ENCODE results near the gene METTL22.

The METTL22 gene

DNA sequence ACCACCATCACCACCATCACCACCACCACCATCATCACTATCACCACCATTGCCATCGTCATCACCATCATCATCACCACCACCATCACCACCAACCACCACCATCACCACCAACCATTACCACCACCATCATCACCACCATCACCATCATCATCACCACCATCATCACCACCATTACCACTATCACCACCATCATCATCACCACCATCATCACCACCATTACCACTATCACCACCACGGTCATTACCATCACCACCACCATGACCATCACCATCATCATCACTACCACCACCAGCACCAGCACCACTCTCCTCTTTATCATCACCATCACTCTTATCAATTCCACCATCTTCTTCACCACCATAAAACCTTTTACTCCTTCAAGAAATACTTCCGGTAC is 30.0 kb upstream of the METTL22 start:
- in situ Hi-C loops (cut with MboI; ENCODE audit: low sequenced_read_pairs): no loop called here

DNA sequence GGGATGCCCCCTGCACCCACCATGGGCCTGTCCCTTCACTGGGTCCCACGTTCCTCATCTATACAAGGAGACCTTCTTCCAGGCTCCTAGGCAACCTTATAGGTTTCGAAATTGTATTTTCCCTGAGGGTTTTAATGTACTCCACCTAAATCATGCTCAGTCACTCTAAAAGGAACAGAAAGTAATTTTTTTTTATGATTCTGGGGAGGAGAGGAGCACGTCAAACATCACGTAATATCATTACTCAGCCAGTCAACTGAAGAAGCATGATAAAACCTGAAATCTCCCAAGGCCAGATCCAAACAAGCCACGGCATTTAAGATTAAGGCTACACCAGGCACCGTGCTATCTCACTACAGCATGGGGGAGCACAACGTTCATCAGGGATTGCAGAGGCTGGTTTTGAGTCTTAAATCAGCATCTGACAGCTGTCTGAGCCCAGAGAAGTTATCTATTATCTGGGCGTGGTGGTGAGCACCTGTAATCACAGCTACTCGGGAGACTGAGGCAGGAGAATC is 27.3 kb upstream of the METTL22 start:
- in situ Hi-C loops (cut with MboI; ENCODE audit: low sequenced_read_pairs): no loop called here

DNA sequence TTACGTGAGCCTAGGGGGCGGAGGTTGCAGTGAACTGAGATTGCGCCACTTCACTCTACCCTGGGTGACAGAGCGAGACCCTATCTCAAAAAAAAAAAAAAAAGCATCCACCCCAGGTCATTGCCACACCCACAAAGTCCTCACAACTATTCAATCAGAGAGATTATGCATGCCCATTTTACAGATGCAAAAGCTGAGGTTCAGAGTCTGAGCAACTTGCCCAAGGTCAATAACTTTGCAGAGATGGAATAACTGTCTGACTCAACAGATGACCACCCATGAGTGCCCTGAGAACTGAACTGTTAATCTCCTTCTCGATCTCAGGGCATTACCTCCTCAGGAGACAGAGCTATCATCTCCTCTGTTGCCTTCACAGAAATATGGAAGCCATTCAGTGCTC is 25.7 kb upstream of the METTL22 start:
- in situ Hi-C loops (cut with MboI; ENCODE audit: low sequenced_read_pairs): no loop called here

DNA sequence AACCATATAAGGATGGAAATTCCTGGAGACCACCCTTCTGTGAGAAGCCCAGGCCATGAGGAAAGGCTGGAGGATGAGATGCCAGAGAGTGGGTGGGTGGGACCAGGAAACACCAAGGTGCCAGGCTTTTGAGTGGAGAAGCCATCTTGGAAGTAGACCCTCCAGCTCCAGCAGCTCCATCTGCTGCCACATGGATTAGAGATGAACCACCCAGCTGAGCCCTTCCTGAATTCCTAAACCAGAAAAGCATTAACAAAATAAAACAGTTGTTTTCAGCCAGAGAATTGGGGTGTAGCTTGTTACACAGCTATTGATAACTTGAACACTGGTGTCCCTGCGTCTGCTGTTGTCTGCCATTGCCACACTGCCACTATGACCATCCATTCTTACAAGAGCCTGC is 24.9 kb upstream of the METTL22 start:
- in situ Hi-C loops (cut with MboI; ENCODE audit: low sequenced_read_pairs): no loop called here

DNA sequence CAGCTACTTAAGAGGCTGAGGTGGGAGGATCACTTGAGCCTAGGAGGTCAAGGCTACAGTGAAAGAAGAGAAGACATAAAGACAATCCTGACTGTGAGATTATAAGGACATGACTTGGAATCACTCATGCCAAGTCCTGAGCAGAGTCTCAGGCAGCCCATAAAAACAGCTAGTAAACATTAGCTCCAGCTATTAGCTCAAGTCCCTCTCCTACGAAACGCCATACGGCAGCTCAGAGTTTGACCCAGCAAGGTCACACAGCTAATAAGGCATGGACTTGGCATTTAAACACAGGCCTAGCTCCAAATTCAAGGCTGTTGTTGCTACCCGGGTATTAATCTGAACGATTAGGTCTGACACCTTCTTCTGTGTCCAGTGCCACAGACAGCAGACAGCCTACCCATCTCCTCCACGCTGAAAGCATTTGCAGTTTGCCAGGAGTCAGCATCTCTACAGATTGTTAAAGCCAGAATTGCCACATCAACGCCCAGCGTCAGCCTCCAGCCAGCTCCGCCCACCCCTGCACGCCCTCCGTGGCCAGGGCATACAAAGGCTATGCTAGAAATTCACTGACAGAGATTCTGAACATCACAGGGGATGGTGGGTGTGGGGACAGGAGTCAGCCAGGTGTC is 21.2 kb upstream of the METTL22 start:
- in situ Hi-C loops (cut with MboI; ENCODE audit: low sequenced_read_pairs): no loop called here

DNA sequence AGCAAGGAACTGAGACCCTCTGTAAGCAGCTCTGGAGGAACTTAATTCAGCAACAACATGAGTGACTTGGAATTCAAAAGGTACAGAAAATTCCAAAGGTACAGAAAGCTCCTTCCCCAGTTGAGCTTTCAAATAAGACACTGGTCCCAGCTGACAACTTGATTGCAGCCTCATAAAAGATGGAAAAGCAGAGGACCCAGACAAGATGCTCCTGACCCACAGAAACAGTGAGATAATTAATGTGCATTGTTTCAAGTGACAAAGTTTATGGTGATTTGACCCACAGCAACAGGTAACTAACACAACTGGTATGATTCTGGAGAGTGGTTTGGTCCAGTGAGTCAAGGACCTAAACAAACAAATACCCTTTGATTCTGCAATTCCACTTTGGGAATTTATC is 15.9 kb upstream of the METTL22 start:
- in situ Hi-C loops (cut with MboI; ENCODE audit: low sequenced_read_pairs): no loop called here

DNA sequence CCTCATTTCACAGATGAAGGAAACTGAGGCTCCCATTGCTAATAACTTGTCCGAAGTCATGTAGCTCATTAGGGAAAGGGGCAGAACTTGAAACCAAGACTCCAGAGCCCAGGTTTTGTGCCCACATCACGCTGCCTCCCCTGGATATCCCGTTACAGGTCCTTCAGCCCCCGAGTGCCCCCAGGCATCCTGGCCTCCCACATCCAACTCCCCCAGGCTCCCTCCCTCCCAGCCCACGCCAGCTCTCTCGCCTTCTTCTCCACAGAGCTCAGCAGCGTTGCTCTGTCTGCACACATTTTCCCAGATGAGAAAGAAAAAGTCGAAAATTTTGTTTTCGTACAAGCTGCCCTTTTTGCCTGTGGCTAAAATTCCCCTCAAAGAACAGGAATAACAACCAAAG is 14.3 kb upstream of the METTL22 start:
- in situ Hi-C loops (cut with MboI; ENCODE audit: low sequenced_read_pairs): no loop called here

DNA sequence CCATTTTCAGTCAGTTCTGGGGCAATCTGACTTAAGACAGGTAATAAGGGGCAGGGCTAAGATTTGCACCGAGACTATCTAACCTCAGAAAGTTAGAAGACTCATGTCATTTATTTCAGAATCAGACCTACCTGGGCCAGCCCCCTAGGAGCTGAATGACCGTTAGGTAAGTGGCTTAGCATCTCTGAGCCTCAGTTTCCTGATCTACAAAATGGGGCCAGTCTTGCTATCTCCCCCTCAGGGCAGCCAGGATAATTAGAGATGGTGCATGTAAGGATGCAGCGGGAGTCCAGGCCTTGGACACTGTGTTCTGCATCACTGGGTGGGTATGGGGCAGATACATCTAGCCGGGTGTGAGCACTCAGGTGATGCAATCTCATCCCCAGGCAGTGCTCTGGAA is 10.4 kb upstream of the METTL22 start:
- in situ Hi-C loops (cut with MboI; ENCODE audit: low sequenced_read_pairs): no loop called here

DNA sequence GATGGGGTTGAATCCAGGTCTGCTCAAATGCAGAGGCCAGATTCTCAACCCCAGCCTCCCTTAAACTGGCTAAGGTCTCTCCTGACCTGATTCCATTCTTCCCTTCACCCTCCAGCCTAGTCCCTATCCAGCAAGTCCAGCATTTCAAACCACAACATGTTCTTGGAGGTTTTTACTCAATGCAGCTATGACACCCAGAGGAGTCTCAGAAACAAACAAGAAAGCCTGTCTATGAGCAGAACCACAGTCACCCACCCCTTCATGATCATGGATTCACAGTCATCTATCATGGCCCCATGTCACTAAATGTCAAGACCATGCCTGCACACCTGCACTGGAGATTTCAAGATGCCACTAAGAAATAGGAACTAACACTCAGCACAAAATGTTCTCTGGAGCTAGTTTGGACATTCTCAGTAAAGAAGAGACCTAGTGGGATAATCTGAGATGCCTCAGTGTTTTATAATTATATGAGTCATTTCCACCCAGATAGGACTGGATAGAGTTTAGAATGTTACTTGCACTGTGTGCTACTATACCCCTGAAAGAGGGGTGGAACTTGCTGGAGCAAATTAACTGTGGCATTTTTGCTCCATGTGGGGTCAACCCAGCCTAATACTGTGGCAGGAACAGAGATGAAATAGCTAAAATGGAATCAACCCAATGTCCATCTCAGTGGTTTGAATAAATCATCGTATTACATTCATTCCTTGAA is 9.5 kb upstream of the METTL22 start:
- in situ Hi-C loops (cut with MboI; ENCODE audit: low sequenced_read_pairs): no loop called here

DNA sequence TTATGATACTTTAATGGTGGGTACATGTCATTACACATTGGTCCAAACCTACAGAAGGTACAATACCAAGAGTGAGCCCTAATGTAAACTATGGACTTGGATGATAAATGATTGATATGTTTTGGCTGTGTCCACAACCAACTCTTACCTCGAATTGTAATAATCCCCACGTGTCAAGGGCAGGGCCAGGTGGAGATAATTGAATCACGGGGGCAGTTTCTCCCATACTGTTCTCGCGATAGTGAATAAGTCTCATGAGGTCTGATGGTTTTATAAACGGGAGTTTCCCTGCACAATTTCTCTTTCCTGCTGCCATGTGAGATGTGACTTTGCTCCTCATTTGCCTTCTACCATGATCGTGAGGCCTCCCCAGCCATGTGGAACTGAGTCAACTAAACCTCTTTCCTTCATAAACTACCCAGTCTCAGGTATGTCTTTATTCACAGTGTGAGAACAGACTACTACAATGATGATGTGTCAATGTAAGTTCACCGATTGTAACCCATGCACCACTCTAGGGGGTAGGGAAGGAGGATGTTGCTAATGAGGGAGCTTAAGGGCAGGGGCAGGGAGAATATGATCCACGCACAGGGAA is 7.0 kb upstream of the METTL22 start:
- in situ Hi-C loops (cut with MboI; ENCODE audit: low sequenced_read_pairs): no loop called here

DNA sequence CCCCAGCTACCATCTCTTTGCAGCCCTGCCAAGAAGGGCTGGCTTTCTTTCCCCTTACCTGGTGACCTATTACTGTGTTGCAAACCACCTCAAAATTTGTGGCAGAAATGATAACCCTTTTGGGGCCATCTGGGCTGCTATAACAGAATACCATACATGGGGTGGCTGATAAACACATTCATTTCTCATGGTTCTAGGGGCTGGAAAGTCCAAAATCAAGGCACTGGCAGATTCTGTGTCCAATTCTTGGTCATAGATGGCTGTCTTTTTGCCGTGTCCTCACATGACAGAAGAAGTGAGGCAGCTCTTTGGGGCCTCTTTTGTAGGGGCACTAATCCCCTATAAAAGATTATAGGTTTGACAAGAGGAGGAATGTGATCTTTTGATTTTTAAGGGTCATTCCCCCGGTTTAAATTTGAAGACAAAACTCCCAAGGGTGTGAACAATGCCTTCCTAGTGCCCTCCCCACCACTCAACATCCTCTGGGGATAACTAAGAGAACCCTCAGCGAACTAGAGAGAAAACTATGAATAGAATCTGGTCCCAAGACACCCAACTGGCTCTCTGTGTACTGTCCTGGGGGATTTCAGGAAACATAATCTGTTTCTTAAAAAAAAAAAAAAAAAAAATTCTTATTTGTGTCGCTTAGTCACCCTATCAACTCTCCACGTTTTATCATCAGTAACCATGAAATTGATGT is 1.7 kb upstream of the METTL22 start:
- in situ Hi-C loops (cut with MboI; ENCODE audit: low sequenced_read_pairs): no loop called here

DNA sequence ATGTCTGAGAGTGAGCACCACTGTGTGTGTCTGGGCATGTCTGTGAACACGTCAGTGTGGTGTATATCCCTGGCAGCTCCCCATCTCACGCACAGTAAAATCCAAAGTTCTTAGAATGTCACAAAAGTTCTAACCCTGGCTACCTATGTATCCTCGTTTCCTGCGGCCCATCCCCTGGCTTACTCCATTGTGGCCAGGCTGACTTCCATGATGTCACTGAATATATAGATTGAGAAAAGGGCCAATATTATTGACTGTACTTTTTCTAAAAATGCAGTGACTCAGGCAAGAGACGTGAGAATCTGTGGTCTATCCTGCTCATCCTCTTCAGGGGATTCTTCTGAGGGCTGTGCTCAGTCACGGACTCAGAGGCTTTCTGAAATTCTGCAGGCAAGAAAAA is 963 bp upstream of the METTL22 start:
- in situ Hi-C loops (cut with MboI; ENCODE audit: low sequenced_read_pairs): no loop called here

DNA sequence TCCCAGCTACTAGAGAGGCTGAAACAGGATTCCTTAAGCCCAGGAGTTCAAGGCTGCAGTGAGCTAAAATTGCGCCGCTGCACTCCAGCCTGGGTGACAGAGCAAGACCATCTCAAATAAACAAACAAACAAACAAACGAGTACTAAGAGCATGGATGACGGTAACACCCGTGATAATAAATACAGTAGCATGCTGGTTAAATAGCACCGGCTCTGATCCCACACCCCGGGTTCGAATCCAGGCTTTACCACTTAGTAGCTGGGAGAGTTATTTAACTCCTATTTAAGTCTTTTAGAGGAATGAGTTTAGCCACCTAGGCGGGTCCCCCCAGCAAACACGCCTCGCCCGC is 301 bp upstream of the METTL22 start:
- in situ Hi-C loops (cut with MboI; ENCODE audit: low sequenced_read_pairs): no loop called here

DNA sequence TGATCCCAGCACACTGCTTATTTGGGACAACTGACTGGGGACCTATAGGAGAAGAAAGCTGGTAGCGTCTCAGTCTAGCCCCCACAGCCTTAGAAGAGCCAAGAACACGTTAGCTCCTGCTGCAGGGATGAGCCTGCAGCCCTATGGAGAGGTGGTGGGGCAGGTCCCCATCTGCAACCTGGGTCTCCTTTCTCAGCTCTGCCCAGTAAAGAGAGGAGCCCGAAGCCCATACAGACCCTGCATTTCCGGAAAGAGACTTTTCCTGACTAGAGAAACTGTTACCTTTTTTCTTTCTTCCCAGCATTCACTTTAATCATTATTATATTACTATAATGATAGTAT is 788 bp downstream of the METTL22 start:
- in situ Hi-C loops (cut with MboI; ENCODE audit: low sequenced_read_pairs): no loop called here

DNA sequence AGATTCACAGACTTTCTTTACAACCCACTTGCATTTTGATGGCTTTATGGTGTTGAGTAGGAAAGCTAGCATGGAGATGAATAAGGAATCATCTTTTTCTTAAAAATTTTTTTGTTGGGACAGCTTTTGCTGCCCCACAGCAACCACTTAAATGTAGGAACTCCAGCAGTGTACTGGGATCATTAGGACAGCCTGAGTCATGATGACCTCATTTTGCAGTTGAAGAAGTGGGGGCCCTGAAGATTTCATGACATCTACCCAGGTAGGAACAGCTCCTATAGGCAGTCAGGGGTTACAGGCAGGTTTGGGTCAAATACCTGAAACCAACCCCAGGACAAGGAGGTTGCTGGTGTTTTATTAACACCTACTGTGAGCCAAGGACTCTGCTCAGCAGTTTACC is 2.1 kb downstream of the METTL22 start:
- in situ Hi-C loops (cut with MboI; ENCODE audit: low sequenced_read_pairs): no loop called here

DNA sequence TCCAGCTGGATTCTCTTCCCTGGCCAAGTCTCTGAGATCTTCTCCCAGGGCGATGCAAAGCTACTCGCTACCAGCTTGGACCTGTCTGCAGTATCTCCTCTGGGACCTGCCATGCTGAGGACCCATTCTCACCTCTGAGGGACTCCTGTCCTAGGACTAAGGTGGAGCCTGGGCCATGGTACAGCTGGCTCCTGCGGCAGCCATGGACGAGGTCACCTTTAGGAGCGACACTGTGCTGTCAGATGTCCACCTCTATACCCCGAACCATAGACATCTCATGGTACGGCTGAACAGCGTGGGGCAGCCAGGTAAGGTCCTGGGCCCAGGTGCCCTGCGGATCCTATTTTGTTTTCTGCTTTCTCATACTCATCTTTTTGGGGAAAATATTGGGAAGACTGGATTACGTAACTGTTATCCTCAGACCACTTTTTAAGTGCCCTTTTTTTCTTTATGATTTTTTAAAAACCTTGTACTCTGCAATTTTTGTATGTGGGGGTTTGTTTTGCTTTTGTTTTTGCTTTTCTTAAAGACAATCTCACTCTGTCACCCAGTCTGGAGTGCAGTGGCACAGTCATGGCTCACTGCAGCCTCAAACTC is 4.1 kb downstream of the METTL22 start:
- in situ Hi-C loops (cut with MboI; ENCODE audit: low sequenced_read_pairs): no loop called here

DNA sequence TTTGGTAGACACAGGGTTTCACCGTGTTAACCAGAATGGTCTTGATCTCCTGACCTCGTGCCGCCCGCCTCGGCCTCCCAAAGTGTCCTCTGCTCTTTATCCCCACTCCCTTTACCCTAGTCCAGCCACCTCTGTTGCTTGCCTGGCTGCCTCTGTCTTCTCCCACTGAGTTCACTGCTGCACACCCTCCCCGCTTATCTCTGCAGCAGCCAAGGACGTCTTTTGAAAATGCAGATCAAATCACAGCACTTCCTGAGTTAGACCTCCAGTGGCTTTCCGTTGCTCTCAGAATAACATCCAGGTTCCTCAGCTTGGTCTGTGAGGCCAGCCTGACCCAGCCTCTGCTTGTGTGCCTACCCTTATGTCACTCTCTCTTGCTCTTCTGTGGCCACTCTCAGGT is 5.4 kb downstream of the METTL22 start:
- in situ Hi-C loops (cut with MboI; ENCODE audit: low sequenced_read_pairs): no loop called here

DNA sequence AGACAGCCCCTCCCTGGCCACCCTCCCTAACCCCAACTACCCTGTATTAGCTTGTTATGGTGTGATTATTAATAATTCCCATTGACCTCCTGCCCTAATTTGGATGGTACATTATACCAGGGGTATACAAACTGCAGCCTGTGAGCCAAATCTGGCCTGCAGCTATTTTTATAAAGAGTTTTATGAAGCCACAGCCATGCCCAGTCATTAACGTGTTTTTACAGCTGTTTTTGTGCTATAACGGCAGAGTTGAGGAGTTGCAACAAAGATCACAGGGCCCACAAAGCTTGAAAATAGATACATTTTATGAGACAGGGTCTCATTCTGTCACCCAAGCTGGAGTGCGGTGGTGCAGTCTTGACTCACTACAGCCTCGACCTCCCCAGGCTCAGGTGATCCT is 6.0 kb downstream of the METTL22 start:
- in situ Hi-C loops (cut with MboI; ENCODE audit: low sequenced_read_pairs): no loop called here

DNA sequence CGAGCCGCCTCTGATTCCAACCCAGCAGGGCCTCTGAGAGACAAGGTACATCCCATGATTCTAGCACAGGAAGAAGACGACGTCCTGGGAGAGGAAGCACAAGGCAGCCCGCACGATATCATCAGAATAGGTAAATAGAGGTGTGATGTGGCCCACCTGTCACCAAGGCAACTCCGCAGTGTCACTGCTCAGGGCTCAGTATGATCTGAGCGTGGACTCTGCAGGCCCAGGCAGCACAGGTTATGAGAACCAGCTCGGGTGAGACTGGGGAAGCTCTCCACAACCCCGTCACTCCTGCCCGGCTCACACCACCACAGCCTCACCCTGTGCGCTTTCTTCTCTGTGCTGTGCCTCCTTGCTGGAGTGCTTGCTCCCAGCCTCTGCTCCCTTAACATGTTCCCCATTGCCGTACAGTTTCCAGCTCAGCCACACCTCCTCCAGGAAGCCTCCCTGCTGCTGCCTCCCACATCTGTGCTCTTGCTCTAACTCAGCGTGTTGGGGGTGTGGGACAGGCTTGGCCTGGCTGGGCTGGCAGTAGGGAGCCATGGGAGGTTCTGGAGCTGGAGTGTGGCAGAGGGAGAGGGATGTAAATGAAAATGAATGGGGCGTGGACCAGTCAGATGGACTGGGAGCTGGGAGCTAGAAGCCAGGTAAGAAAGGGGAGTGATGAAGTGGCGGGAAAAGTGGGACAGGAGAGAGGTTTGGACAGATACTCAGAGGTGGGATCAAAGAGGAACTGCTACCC is 7.7 kb downstream of the METTL22 start:
- in situ Hi-C loops (cut with MboI; ENCODE audit: low sequenced_read_pairs): no loop called here

DNA sequence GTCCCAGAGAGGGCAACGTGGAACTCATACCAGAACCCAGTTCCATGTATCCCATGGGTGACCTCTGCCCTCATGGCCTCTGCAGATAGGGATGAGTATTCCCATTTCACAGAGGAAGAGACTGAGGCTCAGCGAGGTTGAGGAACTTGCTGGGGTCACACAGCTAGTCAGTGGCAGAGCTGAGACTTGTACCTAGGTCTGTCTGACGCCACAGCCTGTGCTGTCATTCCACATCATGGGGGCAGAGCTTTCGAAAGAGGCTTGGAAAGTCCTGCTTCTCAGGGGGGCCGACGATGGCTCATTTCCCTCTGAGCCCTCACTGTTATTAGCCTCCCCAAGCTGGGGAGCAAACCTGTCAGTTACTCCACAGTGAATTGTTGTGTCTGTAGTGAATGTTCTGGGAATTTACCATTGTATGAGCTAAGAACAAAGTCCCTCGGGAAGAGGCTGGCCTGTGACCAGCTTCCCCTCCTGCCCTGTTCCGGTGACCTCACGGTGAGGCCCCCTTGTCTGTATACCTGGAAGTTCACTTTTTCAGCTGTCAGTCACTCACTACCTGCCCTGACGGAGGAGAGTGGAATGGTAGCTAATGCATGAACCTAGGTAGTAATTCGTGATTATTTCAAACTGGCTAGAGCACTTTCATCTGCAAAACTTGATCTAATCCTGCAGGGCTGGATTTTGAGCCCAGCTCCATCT is 8.9 kb downstream of the METTL22 start:
- in situ Hi-C loops (cut with MboI; ENCODE audit: low sequenced_read_pairs): no loop called here
